ENCODE results near the gene NUP85. TPM values are rescaled to one million over a fixed set of nuclear protein-coding genes. Genes with fewer than 3 reads are reported as not detected.

NUP85 gene
- total and polyA plus RNA-seq, 2 of the 4 experiments (the other 2 are of a cell fraction) = 29.4 to 54.4 TPM

- TF ChIP-seq CTCF (conservative IDR thresholded peaks at IDR 0.05; ENCODE audit: low read depth, low read length) = no peak
These were observed 66.7 kb downstream of the NUP85 start (continued) for GRCh38 chr17:75271955-75272847.

DNA sequence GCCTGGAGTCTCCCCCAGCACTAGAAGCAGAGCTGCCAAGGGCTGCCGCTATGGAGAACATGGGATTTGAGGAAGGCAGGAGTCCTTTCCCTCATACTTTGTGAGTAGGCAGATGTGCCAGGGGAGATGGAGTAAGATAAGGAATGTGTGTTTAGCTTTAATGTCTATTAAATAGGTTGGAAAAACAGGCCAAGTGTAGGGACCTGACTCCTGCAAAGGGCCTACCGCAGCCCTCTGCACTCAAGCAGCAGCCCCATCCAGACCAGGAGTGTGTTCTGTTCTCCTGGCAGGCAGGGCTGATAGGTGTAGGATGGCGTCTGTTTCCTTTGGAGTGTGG, 67.3 kb downstream of the NUP85 start:
- no peak overlapping the region for H3K9ac ChIP-seq (ENCODE audit: low read depth, low read length)
- 0 out of 2 replicates have a peak, but pooled peaks cover 10% of the 10 kb centered on the region for H3K9me1 ChIP-seq (ENCODE audit: insufficient read depth, low read length)
- dilution Hi-C loops (cut with HindIII; ENCODE audit: low sequenced_read_pairs, unreplicated experiment) (no loop called here), intact Hi-C loops (cut with micrococcal nuclease) (loop anchor here (10.0 kb wide), 1 partner anchor 242 kb away; the partner anchor contains the start of genes CASKIN2 and TSEN54), in situ Hi-C loops (cut with MboI; ENCODE audit: low sequenced_read_pairs) (no loop called here)
- H4K5ac ChIP-seq (ENCODE audit: low read depth, low read length) = no peak overlapping the region
- H3K56ac ChIP-seq (ENCODE audit: extremely low read depth, insufficient read depth, low read length) = no peak overlapping the region
- no peak overlapping the region for H4K91ac ChIP-seq (ENCODE audit: insufficient read depth, low read depth, low read length)
- H2AK9ac ChIP-seq (replicated peaks; ENCODE audit: low read depth, low read length, poor library complexity) = peak overlapping the region; percentile 89
- H2BK20ac ChIP-seq (ENCODE audit: low read depth, low read length) = no peak overlapping the region
- H3K9me3 ChIP-seq (ENCODE audit: control insufficient read depth, insufficient read depth, low read length) = no peaks in the 10 kb centered on the region
- ChIA-PET CTCF (interaction anchor here (3.2 kb wide), 1 partner anchor 11 kb away, joined by 18 read pairs; the partner anchor contains the start of genes GGA3 and MRPS7), POLR2A (ENCODE audit: unreplicated experiment) (no interaction called here)
- no peak overlapping the region for H3K27ac ChIP-seq (ENCODE audit: insufficient read depth, low read length)
- H3K14ac ChIP-seq (replicated peaks; ENCODE audit: low read depth, low read length) = no peak overlapping the region
- no peak overlapping the region for H3K4me3 ChIP-seq (ENCODE audit: insufficient read depth, low read depth, low read length)
- H3K79me1 ChIP-seq (ENCODE audit: low read depth in 1 of 2, low read length in 2 of 2) = peaks cover 4 to 11% of the 10 kb centered on the region in 2 experiments; a peak in 3 of 4 replicates
- TF ChIP-seq SMC3 (IDR thresholded peaks at IDR 0.05; ENCODE audit: low read depth, low read length) (no peak), BHLHE40 (IDR thresholded peaks at IDR 0.05; ENCODE audit: low read depth, low read length) (no peak), CEBPB (IDR thresholded peaks at IDR 0.05; ENCODE audit: low read depth, low read length) (no peak), RCOR1 (IDR thresholded peaks at IDR 0.05; ENCODE audit: insufficient replicate concordance, low read length) (no peak), CHD1 (IDR thresholded peaks at IDR 0.05; ENCODE audit: low read depth, low read length) (no peak), RFX5 (IDR thresholded peaks at IDR 0.05; ENCODE audit: low read depth, low read length) (no peak), MXI1 (IDR thresholded peaks at IDR 0.05; ENCODE audit: borderline replicate concordance, low read depth, low read length) (no peak), MAZ (IDR thresholded peaks at IDR 0.05; ENCODE audit: borderline replicate concordance, low read depth, low read length) (no peak)
- TF ChIP-seq, protein P1, sequence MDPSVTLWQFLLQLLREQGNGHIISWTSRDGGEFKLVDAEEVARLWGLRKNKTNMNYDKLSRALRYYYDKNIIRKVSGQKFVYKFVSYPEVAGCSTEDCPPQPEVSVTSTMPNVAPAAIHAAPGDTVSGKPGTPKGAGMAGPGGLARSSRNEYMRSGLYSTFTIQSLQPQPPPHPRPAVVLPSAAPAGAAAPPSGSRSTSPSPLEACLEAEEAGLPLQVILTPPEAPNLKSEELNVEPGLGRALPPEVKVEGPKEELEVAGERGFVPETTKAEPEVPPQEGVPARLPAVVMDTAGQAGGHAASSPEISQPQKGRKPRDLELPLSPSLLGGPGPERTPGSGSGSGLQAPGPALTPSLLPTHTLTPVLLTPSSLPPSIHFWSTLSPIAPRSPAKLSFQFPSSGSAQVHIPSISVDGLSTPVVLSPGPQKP (IDR thresholded peaks at IDR 0.05; ENCODE audit: borderline replicate concordance, low read depth, low read length) = no peak
- no peak overlapping the region for H2BK15ac ChIP-seq (ENCODE audit: low read depth, low read length)
- H3K4me1 ChIP-seq (ENCODE audit: control insufficient read depth, insufficient read depth, low read length) = peaks cover 18% of the 10 kb centered on the region
- no peak overlapping the region for H2BK120ac ChIP-seq (ENCODE audit: low read depth, low read length)
- DNase-seq (no peak), ATAC-seq (ENCODE audit: low read depth) (no peak)
- H4K20me1 ChIP-seq (ENCODE audit: insufficient read depth, low read length) = no peaks in the 10 kb centered on the region; the same call in none of the 2 replicates
- no peaks in the 10 kb centered on the region for H3K27me3 ChIP-seq (ENCODE audit: control insufficient read depth, insufficient read depth, low read length)
- no peak overlapping the region for H3K18ac ChIP-seq (ENCODE audit: low read depth, low read length)
- WGBS, 2 experiments (ENCODE audit: extremely low coverage in 2 of 2, insufficient read length in 1 of 2) = 60% methylated on average over 1 of the region's 3 CpGs; no CpG with 5 or more reads in 1 of the 2 experiments
- peak overlapping the region; percentile 14 for H2BK5ac ChIP-seq (ENCODE audit: low read depth, low read length, poor library complexity, severe bottlenecking)
- BruUV-seq (replicated peaks) = no TSS peak
- no peak overlapping the region for H3K23ac ChIP-seq (ENCODE audit: low read depth, low read length)
- no peaks in the 10 kb centered on the region for H3K36me3 ChIP-seq (ENCODE audit: control insufficient read depth, insufficient read depth, low read length)
- 0 out of 2 replicates have a peak overlapping the region, but pooled peaks have one; percentile 28 for H2AK5ac ChIP-seq (ENCODE audit: low read depth, low read length)
- peak overlapping the region; percentile 51 for H2AFZ ChIP-seq (replicated peaks; ENCODE audit: low read length, poor library complexity)
- H3K4me2 ChIP-seq (ENCODE audit: low read depth, low read length) = no peak overlapping the region
- no peak overlapping the region for H4K8ac ChIP-seq (ENCODE audit: low read depth in 2 of 2, low read length in 2 of 2)
- H3K4ac ChIP-seq (ENCODE audit: low read depth, low read length) = no peak overlapping the region
